GM12875 (cell line): ENCODE data around the gene INAFM2.

Experiments
- H3K4me3 ChIP-seq: one replicate; pipeline ENCODE4 v1.5.1; 2011; ENCODE audit warnings: low read depth, low read length, control low read depth
- CTCF ChIP-seq: IDR thresholded peaks from 2 replicates; pipeline ENCODE4 v1.5.1; 2011; ENCODE audit warnings: low read depth, mild to moderate bottlenecking, control low read depth, inconsistent platforms, low read length, moderate library complexity, borderline replicate concordance; ENCODE audit not compliant: insufficient read depth

The INAFM2 gene

GRCh38 chr15:40333922-40334492 lies 10.5 kb downstream of the INAFM2 start:
- no peak for TF ChIP-seq CTCF
- no peak overlapping the region for H3K4me3 ChIP-seq

- no peak for TF ChIP-seq CTCF
Observed at GRCh38 chr15:40334541-40334940, 11.0 kb downstream of the INAFM2 start.

GRCh38 chr15:40334941-40335795 lies 11.7 kb downstream of the INAFM2 start:
- no peak overlapping the region for H3K4me3 ChIP-seq
- no peak for TF ChIP-seq CTCF

More at GRCh38 chr15:40334541-40334940, 11.0 kb downstream of the INAFM2 start:
- H3K4me3 ChIP-seq: no peak overlapping the region

- TF ChIP-seq CTCF: no peak
- H3K4me3 ChIP-seq: no peak overlapping the region
Observed at GRCh38 chr15:40335938-40336743, 12.6 kb downstream of the INAFM2 start.

GRCh38 chr15:40336744-40337122 lies 13.2 kb downstream of the INAFM2 start:
- peak; percentile 60 for TF ChIP-seq CTCF
- no peak overlapping the region for H3K4me3 ChIP-seq

- TF ChIP-seq CTCF: no peak
- no peak overlapping the region for H3K4me3 ChIP-seq
Observed at GRCh38 chr15:40337597-40337996, 14.1 kb downstream of the INAFM2 start.
